ENCODE results near the gene HABP4.

- TF ChIP-seq, protein P1, sequence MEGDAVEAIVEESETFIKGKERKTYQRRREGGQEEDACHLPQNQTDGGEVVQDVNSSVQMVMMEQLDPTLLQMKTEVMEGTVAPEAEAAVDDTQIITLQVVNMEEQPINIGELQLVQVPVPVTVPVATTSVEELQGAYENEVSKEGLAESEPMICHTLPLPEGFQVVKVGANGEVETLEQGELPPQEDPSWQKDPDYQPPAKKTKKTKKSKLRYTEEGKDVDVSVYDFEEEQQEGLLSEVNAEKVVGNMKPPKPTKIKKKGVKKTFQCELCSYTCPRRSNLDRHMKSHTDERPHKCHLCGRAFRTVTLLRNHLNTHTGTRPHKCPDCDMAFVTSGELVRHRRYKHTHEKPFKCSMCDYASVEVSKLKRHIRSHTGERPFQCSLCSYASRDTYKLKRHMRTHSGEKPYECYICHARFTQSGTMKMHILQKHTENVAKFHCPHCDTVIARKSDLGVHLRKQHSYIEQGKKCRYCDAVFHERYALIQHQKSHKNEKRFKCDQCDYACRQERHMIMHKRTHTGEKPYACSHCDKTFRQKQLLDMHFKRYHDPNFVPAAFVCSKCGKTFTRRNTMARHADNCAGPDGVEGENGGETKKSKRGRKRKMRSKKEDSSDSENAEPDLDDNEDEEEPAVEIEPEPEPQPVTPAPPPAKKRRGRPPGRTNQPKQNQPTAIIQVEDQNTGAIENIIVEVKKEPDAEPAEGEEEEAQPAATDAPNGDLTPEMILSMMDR (IDR thresholded peaks at IDR 0.05 in 2 of 3, conservative IDR thresholded peaks at IDR 0.05 in 1 of 3; ENCODE audit: control insufficient read depth in 2 of 3, extremely low read depth in 1 of 3, insufficient read depth in 1 of 3, low read depth in 3 of 3, low read length in 3 of 3): no peak
- TF ChIP-seq POLR2A (IDR thresholded peaks at IDR 0.05; ENCODE audit: low read depth, low read length) (no peak), ESRRA (IDR thresholded peaks at IDR 0.05; ENCODE audit: low read length) (no peak), EZH2 (IDR thresholded peaks at IDR 0.05; ENCODE audit: borderline replicate concordance, control insufficient read depth, low read depth, low read length) (no peak), JUNB (IDR thresholded peaks at IDR 0.05) (no peak), TARDBP (IDR thresholded peaks at IDR 0.05; ENCODE audit: borderline replicate concordance) (no peak)
- TF ChIP-seq, protein P2, sequence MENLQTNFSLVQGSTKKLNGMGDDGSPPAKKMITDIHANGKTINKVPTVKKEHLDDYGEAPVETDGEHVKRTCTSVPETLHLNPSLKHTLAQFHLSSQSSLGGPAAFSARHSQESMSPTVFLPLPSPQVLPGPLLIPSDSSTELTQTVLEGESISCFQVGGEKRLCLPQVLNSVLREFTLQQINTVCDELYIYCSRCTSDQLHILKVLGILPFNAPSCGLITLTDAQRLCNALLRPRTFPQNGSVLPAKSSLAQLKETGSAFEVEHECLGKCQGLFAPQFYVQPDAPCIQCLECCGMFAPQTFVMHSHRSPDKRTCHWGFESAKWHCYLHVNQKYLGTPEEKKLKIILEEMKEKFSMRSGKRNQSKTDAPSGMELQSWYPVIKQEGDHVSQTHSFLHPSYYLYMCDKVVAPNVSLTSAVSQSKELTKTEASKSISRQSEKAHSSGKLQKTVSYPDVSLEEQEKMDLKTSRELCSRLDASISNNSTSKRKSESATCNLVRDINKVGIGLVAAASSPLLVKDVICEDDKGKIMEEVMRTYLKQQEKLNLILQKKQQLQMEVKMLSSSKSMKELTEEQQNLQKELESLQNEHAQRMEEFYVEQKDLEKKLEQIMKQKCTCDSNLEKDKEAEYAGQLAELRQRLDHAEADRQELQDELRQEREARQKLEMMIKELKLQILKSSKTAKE (IDR thresholded peaks at IDR 0.05; ENCODE audit: low read depth, poor library complexity, severe bottlenecking): no peak
- TF ChIP-seq, protein P3, sequence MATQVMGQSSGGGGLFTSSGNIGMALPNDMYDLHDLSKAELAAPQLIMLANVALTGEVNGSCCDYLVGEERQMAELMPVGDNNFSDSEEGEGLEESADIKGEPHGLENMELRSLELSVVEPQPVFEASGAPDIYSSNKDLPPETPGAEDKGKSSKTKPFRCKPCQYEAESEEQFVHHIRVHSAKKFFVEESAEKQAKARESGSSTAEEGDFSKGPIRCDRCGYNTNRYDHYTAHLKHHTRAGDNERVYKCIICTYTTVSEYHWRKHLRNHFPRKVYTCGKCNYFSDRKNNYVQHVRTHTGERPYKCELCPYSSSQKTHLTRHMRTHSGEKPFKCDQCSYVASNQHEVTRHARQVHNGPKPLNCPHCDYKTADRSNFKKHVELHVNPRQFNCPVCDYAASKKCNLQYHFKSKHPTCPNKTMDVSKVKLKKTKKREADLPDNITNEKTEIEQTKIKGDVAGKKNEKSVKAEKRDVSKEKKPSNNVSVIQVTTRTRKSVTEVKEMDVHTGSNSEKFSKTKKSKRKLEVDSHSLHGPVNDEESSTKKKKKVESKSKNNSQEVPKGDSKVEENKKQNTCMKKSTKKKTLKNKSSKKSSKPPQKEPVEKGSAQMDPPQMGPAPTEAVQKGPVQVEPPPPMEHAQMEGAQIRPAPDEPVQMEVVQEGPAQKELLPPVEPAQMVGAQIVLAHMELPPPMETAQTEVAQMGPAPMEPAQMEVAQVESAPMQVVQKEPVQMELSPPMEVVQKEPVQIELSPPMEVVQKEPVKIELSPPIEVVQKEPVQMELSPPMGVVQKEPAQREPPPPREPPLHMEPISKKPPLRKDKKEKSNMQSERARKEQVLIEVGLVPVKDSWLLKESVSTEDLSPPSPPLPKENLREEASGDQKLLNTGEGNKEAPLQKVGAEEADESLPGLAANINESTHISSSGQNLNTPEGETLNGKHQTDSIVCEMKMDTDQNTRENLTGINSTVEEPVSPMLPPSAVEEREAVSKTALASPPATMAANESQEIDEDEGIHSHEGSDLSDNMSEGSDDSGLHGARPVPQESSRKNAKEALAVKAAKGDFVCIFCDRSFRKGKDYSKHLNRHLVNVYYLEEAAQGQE (IDR thresholded peaks at IDR 0.05; ENCODE audit: low read depth, low read length): no peak
These were observed 69.1 kb downstream of the HABP4 start for GRCh38 chr9:96519095-96519494.

All from GM12878 (cell line).